ENCODE results near the gene CES2. TPM values are rescaled to one million over a fixed set of nuclear protein-coding genes. Genes with fewer than 3 reads are reported as not detected.

CES2 gene
- total and polyA plus RNA-seq, 2 donors (not counting 3 experiments of a cell fraction or from before 2014, with no cell fraction given), result 19.1 to 28.8 TPM

DNA sequence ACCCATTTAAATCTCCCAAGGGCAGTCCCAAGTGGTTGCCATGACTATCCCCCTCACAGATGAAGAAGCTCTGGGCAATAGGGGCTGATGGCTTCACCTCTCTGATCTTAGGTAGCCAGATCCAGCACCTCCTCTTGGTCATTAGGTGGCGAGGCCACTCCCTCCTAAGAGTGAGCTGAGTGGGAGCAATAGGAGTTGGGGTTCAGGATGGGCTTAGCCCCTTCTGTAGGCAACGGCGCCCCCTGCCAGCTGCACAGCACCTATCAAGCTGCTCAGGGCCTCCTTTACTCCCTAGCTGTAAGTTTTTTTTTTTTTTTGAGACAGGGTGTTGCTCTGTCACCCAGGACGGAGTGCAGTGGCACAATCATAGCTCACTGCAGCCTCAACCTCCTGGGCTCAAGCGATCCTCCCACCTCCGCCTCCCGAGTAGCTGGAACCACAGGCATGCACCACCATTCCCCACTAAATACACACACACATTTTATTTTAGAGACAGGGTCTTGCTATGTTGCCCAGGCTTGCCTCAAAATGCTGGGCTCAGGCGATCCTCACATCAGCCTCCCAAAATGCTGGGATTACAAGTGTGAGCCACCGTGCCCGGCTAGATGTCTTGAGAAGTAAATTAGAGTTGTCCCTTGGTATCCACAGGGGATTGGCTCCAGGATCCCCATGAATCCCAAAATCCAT lies 6.5 kb upstream of the CES2 start:
- Histone ChIP-seq H4K20me1 (replicated peaks; ENCODE audit: control insufficient read depth, extremely low read depth, insufficient read depth, low read length) (no peaks in the 10 kb centered on the region), H3K27me3 (ENCODE audit: control insufficient read depth in 2 of 2, insufficient read depth in 2 of 2, low read length in 2 of 2) (peaks cover 14 to 23% of the 10 kb centered on the region in 2 experiments), H3K9me3 (replicated peaks; ENCODE audit: control insufficient read depth, insufficient read depth, low read length) (no peaks in the 10 kb centered on the region), H3K36me3 (ENCODE audit: control insufficient read depth in 2 of 2, extremely low read depth in 1 of 2, insufficient read depth in 2 of 2, low read length in 2 of 2) (no peaks in the 10 kb centered on the region), H3K4me2 (ENCODE audit: insufficient read depth, low read length) (no peak overlapping the region), H3K4me1 (ENCODE audit: control insufficient read depth, extremely low read depth, insufficient read depth, low read length) (peaks cover 10% of the 10 kb centered on the region), H3K27ac (ENCODE audit: insufficient read depth, low read depth, low read length) (no peak overlapping the region), H3K4me3 (replicated peaks in 1 of 3; ENCODE audit: insufficient read depth in 1 of 3, low read depth in 1 of 3, low read length in 3 of 3) (no peak overlapping the region), H3K9me1 (replicated peaks; ENCODE audit: control insufficient read depth, extremely low read depth, insufficient read depth, low read length) (no peaks in the 10 kb centered on the region), H3K9ac (replicated peaks; ENCODE audit: extremely low read depth, insufficient read depth, low read length) (no peak overlapping the region), H3K79me2 (ENCODE audit: control insufficient read depth, insufficient read depth, low read length) (peaks cover 7% of the 10 kb centered on the region), H2AFZ (ENCODE audit: low read depth, low read length) (no peak overlapping the region)
- ChIA-PET POLR2A (no interaction called here), CTCF (interaction anchor here (0.8 to 5.2 kb wide), 10 partner anchors 9 to 98 kb away, joined by 3 to 72 read pairs (median 4); partner anchors contain the start of genes NAE1 and PDP2)
- dilution Hi-C loops (cut with MboI; ENCODE audit: extremely low pct_ligation_motif_present, low sequenced_read_pairs), result no loop called here
- no TSS peak for BruUV-seq (replicated peaks)
- intact Hi-C loops (cut with micrococcal nuclease), result no loop called here
- FAIRE-seq (no peak), DNase-seq (ENCODE audit: low read depth, low spot score) (no peak)
- TF ChIP-seq JUN (IDR thresholded peaks at IDR 0.05; ENCODE audit: borderline replicate concordance, insufficient read depth, insufficient read length, low read depth) (no peak), EZH2 (IDR thresholded peaks at IDR 0.05; ENCODE audit: borderline replicate concordance, low read depth, low read length, severe bottlenecking) (no peak), GATA2 (IDR thresholded peaks at IDR 0.05; ENCODE audit: insufficient read depth, insufficient read length, low read depth, low read length) (no peak)
- TF ChIP-seq, protein P1, sequence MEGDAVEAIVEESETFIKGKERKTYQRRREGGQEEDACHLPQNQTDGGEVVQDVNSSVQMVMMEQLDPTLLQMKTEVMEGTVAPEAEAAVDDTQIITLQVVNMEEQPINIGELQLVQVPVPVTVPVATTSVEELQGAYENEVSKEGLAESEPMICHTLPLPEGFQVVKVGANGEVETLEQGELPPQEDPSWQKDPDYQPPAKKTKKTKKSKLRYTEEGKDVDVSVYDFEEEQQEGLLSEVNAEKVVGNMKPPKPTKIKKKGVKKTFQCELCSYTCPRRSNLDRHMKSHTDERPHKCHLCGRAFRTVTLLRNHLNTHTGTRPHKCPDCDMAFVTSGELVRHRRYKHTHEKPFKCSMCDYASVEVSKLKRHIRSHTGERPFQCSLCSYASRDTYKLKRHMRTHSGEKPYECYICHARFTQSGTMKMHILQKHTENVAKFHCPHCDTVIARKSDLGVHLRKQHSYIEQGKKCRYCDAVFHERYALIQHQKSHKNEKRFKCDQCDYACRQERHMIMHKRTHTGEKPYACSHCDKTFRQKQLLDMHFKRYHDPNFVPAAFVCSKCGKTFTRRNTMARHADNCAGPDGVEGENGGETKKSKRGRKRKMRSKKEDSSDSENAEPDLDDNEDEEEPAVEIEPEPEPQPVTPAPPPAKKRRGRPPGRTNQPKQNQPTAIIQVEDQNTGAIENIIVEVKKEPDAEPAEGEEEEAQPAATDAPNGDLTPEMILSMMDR (IDR thresholded peaks at IDR 0.05; ENCODE audit: extremely low read depth in 1 of 2, insufficient read depth in 1 of 2, low read depth in 1 of 2, low read length in 2 of 2), result peak; percentile 13 to 34

Measured in endothelial cell of umbilical vein (primary cell).